ENCODE data around the gene ESYT1.

The ESYT1 gene

DNA sequence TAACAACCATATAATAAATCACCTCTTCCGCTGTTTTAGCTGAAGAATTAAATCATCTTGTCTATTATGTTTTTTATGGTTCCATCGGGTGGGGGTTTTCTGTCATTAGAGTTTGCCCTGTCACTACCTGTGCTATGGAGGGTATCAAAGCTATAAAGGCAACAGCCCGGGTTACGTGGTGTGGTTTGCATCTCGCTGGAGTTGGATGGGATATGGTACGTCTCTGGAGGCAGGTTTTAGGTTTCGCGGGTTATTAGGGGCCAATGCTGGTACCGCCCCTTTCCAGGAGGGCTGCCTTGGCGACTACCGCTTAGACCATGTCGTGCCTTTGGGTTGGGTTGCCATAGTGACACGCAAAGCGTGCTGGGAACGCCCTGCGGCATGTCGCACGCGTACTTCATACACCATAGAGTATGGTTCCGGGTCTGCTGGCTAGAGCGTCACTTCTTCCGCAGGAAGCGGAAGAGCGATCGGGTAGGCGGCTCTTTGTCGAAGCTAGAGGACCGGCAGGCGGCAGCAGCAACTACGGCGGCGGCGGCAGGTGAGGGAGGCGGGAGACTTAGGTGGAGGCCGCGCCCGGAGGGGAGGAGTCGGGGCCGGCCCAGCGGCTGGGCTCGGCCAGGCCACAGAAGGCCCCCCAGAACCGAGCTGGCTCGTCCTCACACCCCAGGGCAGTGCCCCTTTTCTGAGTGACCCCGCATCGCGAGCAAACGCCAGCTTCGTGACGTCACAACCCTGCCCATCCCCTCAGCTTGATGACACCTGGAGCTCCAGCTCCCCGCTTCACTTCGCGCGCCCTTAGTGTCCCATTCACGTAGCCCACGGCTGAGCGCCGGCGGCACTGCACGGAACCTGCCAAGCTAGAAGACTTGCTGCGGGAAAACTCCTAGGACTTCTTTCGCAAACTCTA is 10.0 kb upstream of the ESYT1 start, which contains the start of gene ZC3H10:
TSS of gene ZC3H10 (plus strand) at position 489 of the 910 bp plus-strand sequence. CDS start 2,297 bp downstream, outside the sequence.
- peak within 1 kb of the TSS; percentile 92 for H3K27ac ChIP-seq
- ChIA-PET CTCF (interaction anchor here (0.6 to 5.3 kb wide), 9 partner anchors 39 to 1042 kb away, joined by 3 to 36 read pairs (median 3); partner anchors contain the start of genes ANKRD52 and SMARCC2), POLR2A (ENCODE audit: low non-redundant PET) (interaction anchor here (0.5 to 2.1 kb wide), 6 partner anchors 10 to 137 kb away, joined by 3 to 10 read pairs (median 5); partner anchors contain the start of genes ESYT1, PA2G4 and SMARCC2)
- peak; percentile 96 for DNase-seq (ENCODE audit: low spot score)
- peak; percentile 50 for TF ChIP-seq CTCF (conservative IDR thresholded peaks at IDR 0.05; ENCODE audit: low read depth)

DNA sequence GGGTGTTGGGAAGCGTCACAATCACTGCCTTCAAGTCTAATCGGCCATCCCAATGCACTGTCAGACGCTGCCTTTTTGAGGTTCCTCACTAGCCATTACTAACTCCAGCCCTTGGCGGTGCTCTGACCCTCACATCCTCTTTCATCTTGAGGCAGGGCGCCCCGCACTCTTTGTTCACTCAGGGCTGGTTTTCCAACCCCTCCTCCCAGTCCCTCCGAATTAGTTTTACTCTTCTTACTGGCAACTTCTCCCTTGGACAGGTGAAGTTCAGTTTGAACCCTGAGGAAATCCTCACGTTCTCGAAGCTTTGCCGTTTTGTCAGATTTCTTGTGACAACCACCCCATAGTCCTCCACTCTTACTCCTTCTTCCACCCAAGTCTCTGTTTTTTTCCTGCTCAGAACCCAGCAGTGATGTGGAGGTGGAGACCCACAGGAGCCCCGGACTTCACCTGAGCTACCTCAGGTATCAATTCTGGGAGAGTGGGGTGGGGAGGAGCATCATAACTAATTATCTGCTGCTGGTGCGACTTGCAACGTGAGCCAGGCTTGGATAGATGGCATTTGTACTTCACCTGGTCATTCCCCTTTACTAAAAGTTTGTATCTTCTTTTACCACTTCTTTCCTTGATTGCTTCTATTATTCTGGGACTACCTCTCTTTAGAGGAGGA is 9.2 kb upstream of the ESYT1 start:
- no peak for DNase-seq (ENCODE audit: low spot score)
- TF ChIP-seq CTCF (conservative IDR thresholded peaks at IDR 0.05; ENCODE audit: low read depth): no peak
- ChIA-PET POLR2A (ENCODE audit: low non-redundant PET) (interaction anchor here (0.7 to 2.1 kb wide), 5 partner anchors 9 to 75 kb away, joined by 3 to 10 read pairs (median 6); partner anchors contain the start of genes ESYT1 and PA2G4), CTCF (interaction anchor here (0.6 to 5.3 kb wide), 9 partner anchors 40 to 1041 kb away, joined by 3 to 36 read pairs (median 3); partner anchors contain the start of genes ANKRD52 and SMARCC2)
- H3K27ac ChIP-seq: peak overlapping the region; percentile 92

DNA sequence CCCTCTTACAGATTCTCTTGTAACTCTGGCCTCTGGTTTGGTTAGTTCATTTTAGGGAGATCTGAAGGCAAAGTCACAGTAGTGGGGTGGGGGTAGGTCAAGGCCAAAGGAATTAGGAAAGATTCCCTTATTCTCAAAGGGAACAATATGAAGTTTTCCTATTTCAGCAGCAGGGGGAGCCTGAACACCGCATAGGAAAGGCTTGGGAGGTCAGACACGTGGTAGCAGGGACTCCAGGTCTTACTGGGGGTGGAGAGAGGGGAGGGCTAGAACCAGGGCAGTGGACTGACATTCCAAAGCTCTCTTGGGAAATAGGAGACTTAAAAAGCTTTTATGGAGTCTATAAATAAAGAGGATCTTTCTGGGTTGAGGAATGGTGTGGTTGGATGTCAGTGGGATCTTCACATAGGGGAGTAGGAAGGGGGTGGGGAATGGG is 8.7 kb upstream of the ESYT1 start:
- H3K27ac ChIP-seq: peak overlapping the region; percentile 92
- peak; percentile 83 for TF ChIP-seq CTCF (conservative IDR thresholded peaks at IDR 0.05; ENCODE audit: low read depth)
- peak; percentile 87 for DNase-seq (ENCODE audit: low spot score)
- CTCF ChIA-PET: interaction anchor here (0.6 to 5.3 kb wide), 6 partner anchors 19 to 145 kb away, joined by 3 to 36 read pairs (median 3); partner anchors contain the start of gene SMARCC2
- POLR2A ChIA-PET (ENCODE audit: low non-redundant PET): interaction anchor here (0.7 to 1.1 kb wide), 2 partner anchors 39 to 41 kb away, joined by 3 read pairs; partner anchors contain the start of gene MYL6

GRCh38 chr12:56120158-56120846 is 7.8 kb upstream of the ESYT1 start:
- POLR2A ChIA-PET (ENCODE audit: low non-redundant PET): interaction anchor here (1.1 kb wide), 1 partner anchor 38 kb away, joined by 3 read pairs; the partner anchor contains the start of gene MYL6
- TF ChIP-seq CTCF (conservative IDR thresholded peaks at IDR 0.05; ENCODE audit: low read depth): no peak
- DNase-seq (ENCODE audit: low spot score): peak; percentile 70
- CTCF ChIA-PET: interaction anchor here (0.6 to 5.3 kb wide), 8 partner anchors 18 to 146 kb away, joined by 3 to 36 read pairs (median 3); partner anchors contain the start of genes MYL6 and SMARCC2
- H3K27ac ChIP-seq: peak overlapping the region; percentile 92

GRCh38 chr12:56121204-56121870 is 6.7 kb upstream of the ESYT1 start:
- peak overlapping the region; percentile 92 for H3K27ac ChIP-seq
- POLR2A ChIA-PET (ENCODE audit: low non-redundant PET): no interaction called here
- CTCF ChIA-PET: interaction anchor here (0.6 to 5.3 kb wide), 3 partner anchors 42 to 403 kb away, joined by 3 to 36 read pairs (median 4); partner anchors contain the start of gene SMARCC2
- DNase-seq (ENCODE audit: low spot score): no peak
- TF ChIP-seq CTCF (conservative IDR thresholded peaks at IDR 0.05; ENCODE audit: low read depth): no peak

Data from RWPE1 (cell line).